Dedifferentiated amniotic fluid mesenchymal stem cell (primary cell): Measurements from ENCODE around the gene CCDC116.
"Not testable (repeated sequence)": the region's sequence is repeated elsewhere in the genome, so short reads cannot be mapped to it uniquely, and the experiment has no call there.

Experiments used
- DNase-seq: peaks from one replicate; pipeline ENCODE4 v3.0.0-alpha.2; 2016; ENCODE audit errors: extremely low spot score

The CCDC116 gene

GRCh38 chr22:21606775-21607174, 25.8 kb upstream of the CCDC116 start:
- no peak for DNase-seq

DNA sequence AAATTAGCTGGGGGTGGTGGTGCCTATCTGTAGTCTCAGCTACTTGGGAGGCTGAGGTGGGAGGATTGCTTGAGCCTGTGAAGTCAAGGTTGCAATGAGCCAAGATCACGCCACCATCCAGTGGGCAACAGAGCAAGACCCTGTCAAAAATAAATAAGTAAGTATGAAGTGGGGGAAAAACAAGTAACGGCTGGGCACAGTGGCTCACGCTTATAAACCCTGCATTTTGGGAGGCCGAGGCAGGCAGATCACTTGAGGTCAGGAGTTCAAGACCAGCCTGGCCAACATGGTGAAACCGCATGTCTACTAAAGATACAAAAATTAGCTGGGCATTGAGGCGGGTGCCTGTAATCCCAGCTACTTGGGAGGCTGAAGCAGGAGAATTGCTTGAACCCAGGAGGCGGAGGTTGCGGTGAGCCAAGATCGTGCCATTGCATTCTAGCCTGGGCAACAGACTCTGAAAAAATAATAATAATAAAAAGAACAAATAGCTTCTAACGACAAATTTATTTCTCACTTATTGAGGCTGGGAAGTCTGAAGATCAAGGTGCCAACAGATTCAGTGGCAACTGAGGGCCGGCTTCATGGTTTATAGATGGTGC, 22.9 kb upstream of the CCDC116 start:
- not testable (repeated sequence) for DNase-seq

GRCh38 chr22:21611210-21611977, 21.2 kb upstream of the CCDC116 start:
- no peak for DNase-seq

- no peak for DNase-seq
These were observed 19.7 kb upstream of the CCDC116 start for GRCh38 chr22:21612858-21613257.

- DNase-seq, result no peak
These were observed 18.9 kb upstream of the CCDC116 start for GRCh38 chr22:21613553-21614233.

DNA sequence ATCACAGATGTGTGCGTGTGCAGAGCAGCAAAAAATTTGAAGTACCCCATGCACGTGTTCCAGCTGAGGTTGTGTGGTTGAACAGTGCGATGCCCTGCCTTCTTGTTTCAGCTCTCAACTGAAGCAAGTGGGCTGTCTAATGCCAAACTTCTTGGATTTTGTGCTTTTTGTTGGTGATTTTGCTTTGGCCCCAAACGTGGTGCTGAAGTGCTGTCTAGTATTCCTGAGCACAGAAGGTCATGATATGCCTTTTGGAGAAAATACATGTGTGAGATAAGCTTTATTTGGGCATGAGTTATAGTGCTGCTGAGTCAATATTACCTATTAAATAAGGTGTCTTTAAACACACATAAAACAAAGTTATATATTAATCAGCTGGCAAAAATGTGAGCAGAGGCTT, 16.8 kb upstream of the CCDC116 start:
- DNase-seq, result no peak

GRCh38 chr22:21617337-21617736, 15.2 kb upstream of the CCDC116 start:
- DNase-seq, result not testable (repeated sequence)

- no peak for DNase-seq
These were observed 11.5 kb upstream of the CCDC116 start for GRCh38 chr22:21621025-21621424.

- DNase-seq, result no peak
These were observed 10.3 kb upstream of the CCDC116 start for GRCh38 chr22:21622011-21622918.

DNA sequence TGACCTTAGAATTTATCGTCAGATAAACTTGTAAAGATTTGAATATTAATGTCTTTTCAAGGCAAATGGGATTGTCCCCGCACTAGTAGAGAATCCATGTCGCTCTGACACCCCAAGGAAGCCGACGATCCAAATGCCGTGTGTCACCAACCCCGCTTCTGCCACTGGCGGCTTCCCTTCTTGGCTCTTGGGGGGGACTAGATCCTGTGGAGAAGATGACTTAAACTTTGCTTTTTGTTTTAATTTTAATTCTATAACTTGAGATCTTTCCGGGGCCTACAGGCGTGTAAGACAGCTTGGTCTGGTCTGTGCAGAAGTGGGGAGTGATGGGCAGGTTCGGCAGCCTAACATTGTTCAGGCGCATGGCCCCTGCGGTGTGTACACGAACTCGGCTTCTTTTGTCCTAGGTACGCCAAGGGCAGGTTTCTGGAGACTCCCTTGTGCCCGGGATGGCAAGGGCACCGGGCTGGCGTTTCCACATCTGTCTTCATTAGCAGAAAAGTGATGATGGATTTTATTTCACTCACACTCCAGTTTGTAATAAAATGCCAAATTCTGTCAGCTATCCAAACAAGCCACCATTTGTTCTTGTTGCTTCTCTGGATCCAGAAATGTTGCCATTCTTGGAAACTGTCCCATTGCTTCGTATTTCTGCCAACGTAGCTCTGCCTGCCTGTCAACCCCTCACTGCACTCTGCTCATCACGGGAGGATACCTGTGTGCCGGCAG, 9.5 kb upstream of the CCDC116 start:
- DNase-seq, result no peak

DNA sequence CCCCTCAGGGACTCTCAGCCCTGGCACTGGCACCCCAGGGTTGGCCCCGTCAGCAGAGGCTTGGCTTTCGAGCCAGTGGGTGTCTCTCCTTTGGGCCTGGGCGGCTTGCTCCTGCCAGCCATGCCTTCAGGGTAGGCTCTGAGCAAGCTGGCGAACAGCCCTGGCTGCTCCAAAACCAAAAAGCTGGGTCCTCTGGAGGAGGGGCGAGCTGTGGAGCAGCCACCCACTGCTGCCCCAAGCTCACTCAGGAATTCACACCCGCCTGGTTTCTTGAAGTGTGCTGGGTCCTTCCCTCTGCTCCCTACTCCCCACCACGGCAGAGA, 9.0 kb upstream of the CCDC116 start:
- DNase-seq, result no peak

- no peak for DNase-seq
These were observed 8.3 kb upstream of the CCDC116 start for GRCh38 chr22:21624120-21624879.

GRCh38 chr22:21624880-21625791, 7.4 kb upstream of the CCDC116 start:
- DNase-seq, result no peak

- no peak for DNase-seq
These were observed 6.4 kb upstream of the CCDC116 start for GRCh38 chr22:21626073-21626734.

GRCh38 chr22:21626735-21627469, 5.7 kb upstream of the CCDC116 start:
- no peak for DNase-seq

DNA sequence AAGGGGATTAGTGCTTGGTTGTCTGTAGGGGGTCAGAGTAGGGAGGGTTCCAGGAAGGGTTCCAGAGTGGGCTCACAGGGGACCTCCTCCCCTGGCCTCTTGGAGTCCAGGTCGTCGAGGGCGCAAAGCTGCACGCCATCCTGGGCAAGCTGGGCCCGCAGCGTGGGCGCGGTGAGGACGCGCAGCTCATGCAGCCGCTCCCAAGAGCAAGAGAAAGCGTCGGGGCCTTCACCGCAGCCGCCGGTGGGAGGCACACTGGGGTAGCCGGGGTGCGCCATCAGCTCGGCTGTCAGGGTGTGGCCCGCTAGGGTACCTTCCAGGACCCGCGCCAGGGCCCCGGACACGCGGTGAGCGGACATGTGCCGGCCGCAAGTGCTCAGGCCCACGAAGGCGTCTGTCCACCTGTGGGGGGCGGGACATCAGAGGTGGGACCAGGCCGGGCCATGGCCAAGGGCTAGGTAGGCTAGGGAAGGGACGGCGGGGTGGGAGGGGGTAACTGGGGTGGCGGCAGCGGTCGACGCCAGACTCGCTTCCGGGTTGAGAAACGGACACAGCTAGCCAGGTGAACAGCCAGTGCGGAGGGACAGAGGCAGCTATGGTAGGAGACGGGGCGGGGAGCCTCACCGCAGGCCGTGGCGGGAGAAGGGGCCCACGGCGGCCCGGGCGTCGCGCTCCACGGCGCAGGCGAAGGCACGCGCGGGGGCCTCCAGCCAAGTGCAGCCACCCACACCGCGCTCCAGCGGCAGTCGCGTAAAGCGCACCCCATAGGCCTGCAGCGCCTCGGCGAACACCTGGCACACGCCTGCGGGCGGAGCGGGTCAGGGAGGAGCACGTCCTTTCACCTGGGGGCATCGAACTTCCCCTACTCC, 3.9 kb upstream of the CCDC116 start:
- DNase-seq, result no peak
